GM12875 (cell line): ENCODE measurements around the gene DYNC1I1.

ENCODE experiments used
- H3K4me3 ChIP-seq: one replicate; pipeline ENCODE4 v1.5.1; 2011; ENCODE audit warnings: low read depth, low read length, control low read depth
- CTCF ChIP-seq: IDR thresholded peaks from 2 replicates; pipeline ENCODE4 v1.5.1; 2011; ENCODE audit warnings: low read depth, mild to moderate bottlenecking, control low read depth, inconsistent platforms, low read length, moderate library complexity, borderline replicate concordance; ENCODE audit not compliant: insufficient read depth

Gene DYNC1I1

GRCh38 chr7:96013836-96014235 lies 241.5 kb downstream of the DYNC1I1 start:
- TF ChIP-seq CTCF = no peak
- no peak overlapping the region for H3K4me3 ChIP-seq

- H3K4me3 ChIP-seq = no peak overlapping the region
- TF ChIP-seq CTCF = no peak
Observed at GRCh38 chr7:96014617-96015016, 242.3 kb downstream of the DYNC1I1 start.

DNA sequence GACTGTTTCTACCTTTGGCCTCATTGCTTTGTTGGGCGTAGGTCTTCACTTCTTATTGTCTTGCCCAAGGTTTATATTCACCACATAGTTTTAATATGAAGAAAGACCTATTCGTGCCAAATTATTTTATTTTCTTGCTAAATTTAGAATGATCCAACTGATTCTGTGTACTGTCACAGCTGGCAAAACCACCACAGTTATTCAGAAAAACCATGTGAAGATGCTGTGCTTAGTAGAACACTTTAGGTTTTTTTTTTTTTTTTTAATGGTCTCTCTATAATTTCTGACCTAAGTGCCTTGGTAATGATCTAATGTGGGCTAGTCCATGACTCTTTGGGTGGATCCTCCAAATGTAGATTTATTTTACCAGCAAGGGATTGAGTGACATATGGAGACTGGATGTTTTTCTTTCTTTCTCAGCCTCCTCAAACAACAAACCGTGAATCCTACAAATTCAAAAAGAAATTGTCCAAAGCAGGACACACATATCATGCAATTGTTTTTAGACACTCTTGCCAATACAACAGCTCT lies 243.8 kb downstream of the DYNC1I1 start:
- H3K4me3 ChIP-seq = no peak overlapping the region
- TF ChIP-seq CTCF = no peak

- no peak for TF ChIP-seq CTCF
- H3K4me3 ChIP-seq = no peak overlapping the region
Observed at GRCh38 chr7:96016735-96017134, 244.4 kb downstream of the DYNC1I1 start.

GRCh38 chr7:96017877-96018276 lies 245.5 kb downstream of the DYNC1I1 start:
- no peak for TF ChIP-seq CTCF

GRCh38 chr7:96021568-96021967 lies 249.2 kb downstream of the DYNC1I1 start:
- no peak overlapping the region for H3K4me3 ChIP-seq
- TF ChIP-seq CTCF = no peak

More at GRCh38 chr7:96017877-96018276, 245.5 kb downstream of the DYNC1I1 start:
- no peak overlapping the region for H3K4me3 ChIP-seq

GRCh38 chr7:96023387-96023786 lies 251.0 kb downstream of the DYNC1I1 start:
- TF ChIP-seq CTCF = no peak

More at GRCh38 chr7:96023387-96023786, 251.0 kb downstream of the DYNC1I1 start:
- H3K4me3 ChIP-seq = no peak overlapping the region
